ENCODE results near the gene TMEM187.

Gene TMEM187, protein sequence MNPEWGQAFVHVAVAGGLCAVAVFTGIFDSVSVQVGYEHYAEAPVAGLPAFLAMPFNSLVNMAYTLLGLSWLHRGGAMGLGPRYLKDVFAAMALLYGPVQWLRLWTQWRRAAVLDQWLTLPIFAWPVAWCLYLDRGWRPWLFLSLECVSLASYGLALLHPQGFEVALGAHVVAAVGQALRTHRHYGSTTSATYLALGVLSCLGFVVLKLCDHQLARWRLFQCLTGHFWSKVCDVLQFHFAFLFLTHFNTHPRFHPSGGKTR

DNA sequence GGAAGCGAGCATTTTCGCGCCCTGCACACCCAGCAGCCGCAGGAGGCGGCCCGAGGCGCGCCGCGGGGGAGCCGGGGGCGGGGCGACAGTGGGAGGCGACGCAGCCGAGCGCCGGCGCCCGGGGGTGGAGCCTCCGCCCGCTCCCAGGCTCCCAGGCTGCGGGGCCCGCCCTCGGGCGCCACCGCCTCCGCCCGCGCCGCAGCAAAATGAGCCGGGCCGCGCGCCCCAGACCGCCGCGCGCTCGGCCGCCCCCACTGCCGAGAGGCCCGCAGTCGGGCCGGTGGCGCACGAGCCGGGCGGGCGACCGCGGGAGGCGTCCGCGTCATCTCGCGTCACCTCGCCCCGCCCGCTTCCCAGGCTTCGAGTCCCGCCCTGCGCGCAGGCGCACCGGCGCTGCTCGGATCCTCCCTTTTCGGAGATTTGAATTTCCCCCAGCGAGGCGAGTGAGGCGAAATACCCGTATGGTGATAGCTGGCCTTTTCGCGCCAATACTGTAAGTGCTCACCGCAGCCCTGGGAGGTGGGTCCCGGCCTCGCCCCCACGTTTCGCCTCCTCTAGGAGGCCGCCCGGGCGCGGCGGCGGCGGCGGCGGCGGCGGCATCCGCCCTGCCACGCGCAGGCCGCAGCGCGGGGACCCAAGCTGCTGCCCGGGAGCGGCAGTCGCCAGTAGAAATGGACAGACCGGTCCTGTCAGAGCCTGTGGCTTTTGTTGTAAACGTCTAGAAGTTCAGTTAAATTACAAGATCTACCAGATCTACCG is at the start of gene TMEM187:
Gene TMEM187, plus strand, starts transcription at position 387 of the 759 bp plus-strand sequence. CDS start 9,309 bp downstream, outside the sequence.
- DNase-seq (ENCODE audit: low read depth) = peak; percentile 82

DNA sequence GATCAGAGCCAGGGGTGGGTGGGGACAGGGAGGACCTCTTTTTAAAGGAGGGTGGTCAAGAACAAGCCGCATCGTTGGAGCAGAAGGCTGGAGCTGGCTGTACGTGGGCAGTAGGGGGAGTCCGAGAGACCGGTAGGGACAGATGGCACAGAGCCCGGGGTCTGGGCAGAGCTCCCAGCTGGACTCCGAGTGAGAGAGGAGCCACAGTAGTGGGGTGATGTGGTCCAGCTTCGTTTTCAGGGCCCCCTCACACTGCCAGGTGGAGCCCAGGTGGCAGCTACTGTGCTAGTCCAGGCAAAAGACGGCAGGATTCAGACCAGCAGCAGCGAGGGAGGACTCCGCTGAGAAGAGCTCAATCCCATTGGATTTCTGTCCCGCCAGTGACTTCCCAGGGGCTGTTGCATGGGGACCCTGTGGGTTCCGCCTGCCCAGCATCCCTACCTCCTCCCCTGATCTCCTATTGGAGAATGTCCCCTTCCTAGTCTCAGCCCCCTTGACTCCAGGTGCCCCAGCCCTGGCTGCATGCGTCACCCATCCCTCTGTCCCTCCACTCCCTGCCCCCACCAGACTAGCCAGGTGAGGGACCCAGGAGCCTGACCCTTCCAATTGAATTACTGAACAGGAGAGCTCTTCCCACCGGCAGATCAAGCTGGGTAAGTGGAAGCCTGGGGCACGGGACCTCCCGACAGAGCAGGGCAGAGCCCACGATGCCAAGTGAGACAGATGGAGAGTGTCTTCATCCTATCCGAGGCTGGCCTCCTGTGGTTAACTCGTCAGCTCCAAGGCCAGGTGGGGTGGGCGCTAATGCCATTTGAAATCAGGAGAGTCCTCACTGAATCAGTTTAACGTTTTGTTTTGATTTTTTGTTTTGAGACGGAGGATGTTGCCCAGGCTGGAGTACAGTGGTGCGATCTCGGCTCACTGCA is 49.4 kb upstream of the TMEM187 start:
- DNase-seq (ENCODE audit: low read depth) = peak; percentile 41

DNA sequence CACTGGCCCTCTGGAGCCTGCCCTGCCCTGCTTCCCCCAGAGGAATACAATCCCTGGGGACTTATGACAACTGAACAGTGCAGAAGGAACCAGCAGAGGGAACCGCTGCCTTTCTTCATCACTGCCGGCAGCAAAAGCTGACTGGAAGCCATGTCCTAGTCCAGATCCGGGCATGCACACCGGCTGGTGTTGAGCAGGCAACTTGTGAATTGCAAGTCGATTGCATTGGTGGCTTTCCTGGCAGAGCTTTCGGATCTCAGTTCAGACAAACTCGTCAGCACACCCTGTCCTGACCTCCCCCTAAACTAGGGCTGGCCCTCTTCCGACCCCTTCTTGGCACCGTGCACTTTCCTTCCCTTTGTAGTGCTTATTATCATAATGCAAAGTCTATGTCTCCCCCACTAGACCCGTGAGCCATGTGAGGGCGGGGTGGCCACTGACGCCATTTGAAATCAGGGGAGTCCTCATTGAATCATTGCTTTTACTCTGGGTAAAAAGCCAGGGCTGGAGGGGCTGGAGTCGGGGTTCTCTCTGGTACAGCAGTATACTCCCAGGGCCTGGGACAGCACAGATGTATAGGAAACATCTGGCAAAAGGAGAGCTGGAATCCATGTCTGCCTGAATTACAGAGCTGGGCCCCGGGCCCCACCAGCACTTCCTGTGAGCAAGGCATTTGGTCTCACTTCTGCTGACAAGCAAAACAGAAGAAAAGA is 48.2 kb upstream of the TMEM187 start:
- peak; percentile 19 for DNase-seq (ENCODE audit: low read depth)

DNA sequence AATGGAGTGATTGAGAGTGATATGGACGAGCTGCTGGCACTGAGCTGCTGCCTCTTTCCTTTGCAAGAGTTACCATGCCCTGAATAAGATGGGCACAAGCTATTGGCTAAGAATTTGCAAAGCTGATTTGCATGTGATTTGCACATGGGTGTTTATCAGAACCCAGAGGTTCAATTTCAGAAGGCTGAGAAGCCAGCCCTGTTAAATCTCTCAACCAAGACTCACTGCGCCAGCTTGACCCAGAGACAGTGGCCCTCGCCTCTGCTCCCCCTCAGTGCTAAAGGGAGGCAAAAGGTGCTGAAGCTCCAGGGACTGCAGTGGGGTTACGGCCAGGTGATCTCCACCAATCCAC is 47.2 kb upstream of the TMEM187 start:
- DNase-seq (ENCODE audit: low read depth) = no peak

DNA sequence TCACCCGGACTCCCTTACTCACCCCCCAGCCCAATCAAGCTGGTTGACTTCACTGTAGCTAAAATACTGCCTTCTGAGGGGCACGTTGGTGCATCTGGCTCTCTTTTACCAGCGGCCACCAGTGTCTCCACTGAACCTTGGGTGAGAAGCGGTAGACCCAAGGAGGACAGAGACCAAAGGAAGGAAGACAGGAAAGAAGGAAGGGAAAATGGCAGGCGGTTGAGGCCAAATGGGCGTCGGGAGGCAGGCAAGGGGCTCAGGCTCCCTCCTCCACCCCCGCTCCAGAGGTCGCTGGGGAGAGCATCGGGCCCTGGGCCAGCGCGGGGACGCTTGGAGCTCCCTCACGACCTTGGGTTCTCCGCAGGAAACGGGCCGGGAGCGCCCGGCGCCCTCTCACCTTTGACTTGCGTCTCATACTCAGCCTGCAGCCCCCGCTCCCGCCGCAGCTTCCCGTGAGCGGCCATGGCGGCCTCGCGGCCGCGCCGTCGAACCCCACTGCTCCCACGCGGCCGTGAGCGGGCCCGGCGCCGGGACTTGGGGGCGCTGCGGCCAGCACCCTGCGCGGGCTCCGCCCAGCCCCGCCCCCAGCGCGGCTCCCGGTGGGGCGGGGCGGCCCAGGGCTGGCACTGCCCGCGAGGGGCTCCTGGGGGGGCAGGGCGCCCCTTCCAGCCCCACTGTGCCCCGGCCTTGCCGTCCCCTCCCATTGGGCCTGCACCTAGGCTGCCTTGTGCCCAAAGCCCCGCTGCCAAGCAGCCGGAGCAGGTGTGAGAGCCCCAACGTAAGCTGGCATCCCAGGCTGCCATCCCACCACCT is 46.6 kb upstream of the TMEM187 start, which contains the start of gene ARHGAP4:
Gene ARHGAP4, minus strand, starts transcription at position 526 of the 813 bp plus-strand sequence. Its CDS starts 62 bp downstream, at position 464.
- no peak for DNase-seq (ENCODE audit: low read depth)

DNA sequence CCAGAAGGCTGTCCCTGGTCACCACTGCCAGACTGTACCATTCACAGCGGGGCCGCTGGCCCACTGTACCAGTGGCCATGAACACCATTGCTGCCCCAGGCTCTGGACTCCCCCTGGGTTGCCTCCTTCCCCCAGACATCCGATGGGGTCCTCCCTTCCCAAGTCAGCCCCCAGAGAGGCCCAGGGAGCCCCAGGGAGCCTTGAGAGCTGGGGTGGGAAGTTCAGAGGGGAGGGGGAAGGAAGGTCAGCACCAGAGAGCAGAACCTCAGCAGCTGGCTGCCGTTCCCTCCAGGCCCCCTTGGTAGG is 46.0 kb upstream of the TMEM187 start:
- DNase-seq (ENCODE audit: low read depth) = no peak

DNA sequence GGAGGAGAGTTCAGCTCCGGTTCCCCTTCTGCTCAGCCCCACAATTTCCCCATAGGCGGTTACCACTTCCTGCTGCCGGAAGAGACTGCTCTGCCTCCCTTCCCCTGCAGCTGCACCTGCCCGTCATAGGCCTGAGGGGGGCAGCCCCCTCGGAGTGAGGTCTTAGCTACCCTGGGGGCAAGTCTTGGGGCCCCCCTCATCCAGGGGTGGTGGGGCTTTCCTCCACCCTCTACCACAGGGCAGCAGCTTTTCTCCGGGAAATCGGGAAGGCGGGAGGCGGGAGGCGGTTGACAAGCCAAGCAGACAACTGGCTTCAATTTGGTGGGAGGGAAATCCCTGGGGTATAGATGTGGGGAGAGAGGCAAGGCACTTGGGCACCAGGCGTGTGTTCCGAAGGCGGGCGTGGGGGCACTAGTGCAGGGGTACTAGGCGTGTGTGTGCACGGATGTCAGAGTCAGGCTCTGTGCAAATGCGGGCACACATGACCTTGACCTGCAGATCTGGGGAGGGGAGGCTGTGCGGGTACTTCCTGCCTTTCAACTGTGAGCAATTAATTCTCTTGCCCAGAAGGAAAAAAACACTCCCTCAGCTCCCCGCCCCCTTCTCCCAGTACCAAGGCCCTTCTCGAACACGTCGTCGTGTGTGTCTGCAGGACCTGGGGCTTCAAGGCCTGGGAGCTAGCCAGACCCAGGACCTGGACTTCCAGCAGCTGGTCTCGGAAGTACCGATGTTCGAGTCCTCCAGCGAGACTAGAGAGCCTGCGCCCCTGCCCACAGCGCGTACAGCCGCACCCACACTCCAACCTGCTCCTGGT is 45.5 kb upstream of the TMEM187 start:
- peak; percentile 24 for DNase-seq (ENCODE audit: low read depth)

DNA sequence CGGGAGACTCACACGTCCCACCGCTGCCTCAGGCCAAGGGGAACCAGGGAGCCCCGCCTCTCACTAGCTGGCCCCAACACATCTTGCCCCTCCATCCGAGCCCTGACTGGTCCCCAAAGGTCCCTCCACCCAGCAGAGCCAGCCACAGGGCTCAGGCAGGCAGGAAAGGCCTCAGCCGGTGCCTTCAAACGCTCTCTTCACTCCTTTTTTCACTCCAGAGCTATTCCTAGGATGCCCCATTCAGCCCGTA is 45.0 kb upstream of the TMEM187 start:
- DNase-seq (ENCODE audit: low read depth) = no peak

DNA sequence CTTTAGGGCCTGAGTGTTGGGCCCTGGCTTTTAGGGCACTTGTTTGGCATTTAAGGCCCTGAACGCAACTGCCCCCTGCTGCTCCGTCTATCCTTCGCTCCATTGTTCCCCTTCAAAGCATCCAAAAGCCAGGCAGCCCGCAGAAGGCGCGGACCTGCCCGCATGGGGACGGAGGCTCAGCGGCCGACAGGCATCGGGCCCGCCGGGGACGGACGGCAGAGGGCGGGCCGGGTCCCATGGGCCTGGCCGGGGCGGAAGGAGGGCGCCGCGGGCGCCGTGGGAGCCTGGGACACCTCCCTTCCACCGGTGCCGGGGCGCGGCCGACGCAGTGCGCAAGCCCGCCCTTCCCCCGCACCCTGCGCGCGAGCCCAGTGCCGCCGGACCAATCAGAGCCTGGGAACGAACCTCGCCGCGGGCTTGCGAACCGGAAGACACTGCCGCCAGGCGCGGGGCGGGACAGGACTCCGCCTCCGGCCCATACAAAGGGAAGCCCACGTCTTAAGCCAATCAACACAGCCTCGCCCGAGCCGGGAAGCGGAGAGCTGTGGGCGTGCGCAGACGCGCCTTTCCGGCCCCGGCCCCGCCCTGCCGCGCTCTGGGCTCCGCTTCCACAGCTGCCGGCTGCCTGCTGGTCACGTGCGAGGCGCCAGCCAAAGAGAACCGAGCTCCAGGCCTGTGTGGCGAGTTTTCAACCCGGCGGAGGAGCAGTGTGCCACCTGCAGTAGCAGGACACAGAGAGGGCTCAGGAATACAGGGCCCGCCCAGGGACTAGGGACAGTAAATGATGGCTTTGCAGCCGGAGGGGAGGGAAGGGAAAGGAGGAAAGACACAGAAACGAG is 44.4 kb upstream of the TMEM187 start:
- peak; percentile 98 for DNase-seq (ENCODE audit: low read depth)

DNA sequence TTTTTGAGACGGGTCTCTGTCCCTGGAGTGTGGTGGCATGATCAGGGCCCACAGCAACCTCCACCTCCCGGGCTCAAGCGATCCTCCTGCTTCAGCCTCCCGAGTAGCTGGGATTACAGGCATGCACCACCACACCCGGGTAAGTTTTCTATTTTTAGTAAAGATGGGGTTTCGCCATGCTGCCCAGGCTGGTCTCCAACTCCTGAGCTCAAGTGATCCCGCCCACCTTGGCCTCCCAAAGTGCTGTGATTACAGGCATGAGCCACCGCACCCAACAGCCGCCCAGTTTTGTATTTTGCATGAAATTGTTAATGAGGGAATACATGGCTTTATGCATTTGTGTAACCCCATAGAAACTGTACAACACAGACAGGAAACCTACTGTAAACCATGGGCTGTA is 43.7 kb upstream of the TMEM187 start:
- DNase-seq (ENCODE audit: low read depth) = peak; percentile 8

DNA sequence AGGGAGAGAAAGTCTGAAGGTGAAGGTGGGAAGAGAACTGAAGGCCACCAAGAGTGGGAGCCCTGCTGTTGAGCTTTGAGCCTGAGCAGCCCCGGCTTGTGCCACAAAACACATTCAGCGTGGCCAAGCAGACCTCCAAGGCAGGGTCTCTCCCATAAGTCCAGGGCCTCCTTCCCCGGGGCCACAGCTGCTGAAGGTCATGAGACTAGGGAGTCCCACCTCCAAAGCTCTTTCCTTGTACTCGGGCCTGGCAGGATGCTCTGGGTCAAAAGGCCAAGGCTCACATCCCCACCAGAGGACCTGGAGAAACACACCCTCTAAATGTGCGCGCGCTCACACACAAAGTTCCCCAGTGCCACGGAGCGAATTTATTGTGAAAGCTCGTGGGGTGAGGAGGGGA is 43.0 kb upstream of the TMEM187 start:
- DNase-seq (ENCODE audit: low read depth) = no peak

DNA sequence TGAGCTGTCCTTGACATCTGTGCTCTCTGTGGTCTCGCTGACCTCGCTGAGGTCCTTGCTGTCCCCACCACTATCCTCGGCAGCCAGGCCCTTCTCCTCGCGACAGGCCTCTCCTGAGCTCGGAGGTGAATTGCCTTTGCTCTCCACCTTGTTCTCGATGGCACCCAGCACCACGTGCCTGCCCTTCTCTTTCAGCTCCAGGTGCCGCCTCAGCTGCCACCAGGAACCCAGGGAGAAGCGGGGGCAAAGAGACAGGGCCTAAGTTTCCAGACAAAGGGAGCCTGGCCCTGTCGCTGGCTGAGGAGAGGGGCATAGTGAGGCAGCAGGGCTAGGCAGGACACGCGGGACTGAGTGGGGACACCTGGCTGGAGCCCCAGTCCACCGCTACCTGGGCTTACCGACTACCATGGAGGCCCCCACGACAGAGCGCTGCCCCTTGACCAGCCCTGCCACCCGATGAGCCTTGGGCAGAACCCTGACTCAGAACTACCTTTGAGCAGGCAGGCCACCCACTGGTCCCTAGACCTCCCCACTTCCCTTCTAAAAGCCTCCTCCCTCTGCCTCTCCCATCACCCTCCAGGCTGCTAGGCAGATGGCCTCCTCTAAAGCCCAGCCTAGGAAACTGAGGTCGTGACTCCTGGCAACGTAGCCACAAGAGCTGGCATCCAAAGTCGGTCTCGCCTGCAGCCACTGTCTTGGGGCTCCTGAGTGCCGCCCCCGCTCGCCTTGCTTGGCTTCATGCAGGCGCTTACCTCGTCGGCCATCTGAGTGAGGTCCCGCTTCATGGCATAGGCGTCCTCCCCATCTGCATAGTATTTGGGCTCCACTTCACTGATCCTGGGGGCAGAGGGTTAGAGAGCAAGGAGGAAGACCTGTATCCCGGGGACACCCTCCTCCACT is 42.3 kb upstream of the TMEM187 start:
- DNase-seq (ENCODE audit: low read depth) = no peak

DNA sequence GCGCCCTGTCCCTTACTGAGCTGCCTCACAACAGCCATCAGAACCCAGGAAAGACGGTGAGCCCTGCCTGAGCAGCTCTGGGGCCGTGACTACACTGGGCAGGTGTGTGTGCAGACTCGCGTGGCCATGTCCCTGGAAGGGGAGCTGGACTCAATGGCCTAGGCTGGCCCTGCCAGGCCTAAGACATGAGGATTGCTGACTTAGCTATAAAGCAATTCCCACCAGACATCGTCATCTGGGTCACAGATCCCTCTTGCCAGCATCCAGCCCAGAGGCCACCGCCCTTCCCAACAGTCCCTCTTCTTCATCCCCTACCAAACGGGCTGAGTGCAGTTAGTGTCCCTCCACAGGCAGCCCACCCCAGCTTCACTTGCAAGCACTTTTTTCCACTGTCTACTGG is 41.4 kb upstream of the TMEM187 start:
- no peak for DNase-seq (ENCODE audit: low read depth)

DNA sequence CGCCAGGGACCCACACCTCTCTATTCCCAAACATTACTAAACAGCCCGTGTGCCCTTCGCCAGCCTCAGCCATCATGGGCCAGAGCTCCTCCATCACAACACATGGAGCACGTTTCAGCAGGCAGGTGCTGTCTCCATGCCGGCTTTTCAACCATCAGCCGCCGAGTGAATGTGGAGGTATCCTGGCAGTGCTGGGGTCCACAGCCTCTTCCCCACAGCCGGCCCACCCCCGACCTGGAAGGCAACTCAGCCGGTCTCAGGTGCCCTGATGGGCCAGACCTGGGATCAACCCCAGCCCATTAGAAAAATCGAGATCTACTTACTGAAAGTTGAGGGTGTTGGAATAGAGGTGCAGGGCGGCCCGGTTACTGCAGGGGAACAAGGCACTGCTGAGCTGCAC is 40.8 kb upstream of the TMEM187 start:
- no peak for DNase-seq (ENCODE audit: low read depth)

DNA sequence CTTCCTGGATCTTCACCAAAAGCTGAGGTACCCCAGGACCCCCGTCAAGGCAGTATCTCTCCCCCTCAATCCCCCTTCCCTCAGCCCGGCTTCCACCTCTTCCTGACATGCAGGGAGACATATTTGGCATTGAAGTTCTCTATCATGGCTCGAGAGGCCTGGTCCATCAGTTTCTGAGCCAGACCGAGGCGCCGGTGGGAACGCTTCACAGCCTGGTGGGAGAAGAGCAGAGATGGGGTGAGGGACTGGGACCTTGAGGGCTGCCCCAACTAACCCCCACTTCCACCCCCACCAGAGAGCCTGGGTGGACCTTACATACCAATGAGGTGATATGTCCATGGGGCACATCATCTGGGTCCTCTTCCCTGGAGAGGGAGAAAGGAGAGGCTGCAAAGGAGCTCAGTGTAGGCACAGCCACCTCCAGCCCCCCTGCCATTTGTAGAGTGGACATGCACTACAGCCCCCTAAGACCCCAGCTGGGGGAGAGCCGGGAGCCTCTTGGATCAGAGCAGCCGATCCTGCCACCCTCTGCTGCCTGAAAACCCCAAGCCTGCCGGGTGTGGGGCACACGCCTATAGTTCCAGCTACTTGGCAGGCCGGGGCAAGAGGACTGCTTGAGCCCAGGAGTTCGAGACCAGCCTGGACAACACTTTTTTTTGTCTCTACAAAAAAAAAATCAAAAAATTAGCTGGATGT is 40.2 kb upstream of the TMEM187 start:
- no peak for DNase-seq (ENCODE audit: low read depth)

DNA sequence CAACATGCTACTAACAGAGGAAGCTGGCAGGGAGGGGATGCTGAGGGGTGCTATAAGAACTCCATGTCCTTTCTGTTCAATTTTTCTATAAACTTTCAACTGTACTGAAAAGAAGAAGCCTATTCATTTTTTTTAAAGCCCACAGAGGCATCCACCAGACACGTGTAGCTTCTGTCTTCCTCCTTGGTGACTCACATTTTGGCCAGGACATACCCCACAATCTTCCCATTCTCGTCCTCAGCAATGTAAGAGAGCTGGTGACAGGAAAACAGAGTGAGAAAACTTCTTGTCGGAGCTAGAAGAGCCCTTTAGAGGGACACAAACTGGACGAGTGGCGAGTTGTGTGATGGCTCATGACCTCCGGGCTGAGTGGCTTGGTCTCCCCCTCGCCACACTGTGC is 38.8 kb upstream of the TMEM187 start:
- peak; percentile 15 for DNase-seq (ENCODE audit: low read depth)

DNA sequence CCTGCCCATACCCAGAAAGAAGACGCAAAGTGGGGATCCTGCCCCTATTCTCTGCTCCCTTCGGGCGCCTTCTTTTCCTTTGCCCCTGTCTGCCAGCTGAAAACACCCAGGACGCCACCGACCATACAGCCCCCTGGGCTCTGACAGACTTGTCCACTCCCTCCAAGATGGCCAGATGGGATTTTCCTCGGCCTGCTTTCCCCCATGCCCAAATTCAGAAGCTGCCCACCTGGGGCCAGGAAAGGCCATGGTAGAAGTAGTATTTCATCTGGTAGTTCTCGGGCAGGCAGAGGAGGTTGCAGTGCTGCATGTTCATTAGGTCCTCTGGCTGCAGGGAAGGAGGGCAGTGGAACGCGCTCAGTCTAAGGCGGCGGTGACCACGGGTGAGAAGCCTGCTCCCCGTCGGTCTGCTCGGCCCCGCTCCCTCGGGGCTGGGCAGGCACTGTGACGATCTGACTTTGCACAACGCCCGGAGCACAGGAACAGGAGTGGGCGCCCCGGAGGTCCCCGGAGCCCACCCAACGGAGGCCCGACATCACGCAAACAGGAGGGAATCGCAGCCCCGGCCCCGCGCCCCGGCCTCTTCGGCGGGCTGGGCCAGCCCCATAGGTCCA is 38.3 kb upstream of the TMEM187 start:
- no peak for DNase-seq (ENCODE audit: low read depth)

Data from fibroblast of gingiva (primary cell).